ENCODE measurements around the gene ORM2. TPM values are rescaled to one million over a fixed set of nuclear protein-coding genes. Genes with fewer than 3 reads are reported as not detected.

ORM2 gene
- total RNA-seq, 1 donor from 2014 or later = 0.64 TPM

GRCh38 chr9:114371973-114372917 lies 42.6 kb downstream of the ORM2 start:
- peak in 1 of 2 donors; percentile 20 for DNase-seq (ENCODE audit: low spot score in 2 of 2)
- H3K36me3 ChIP-seq = peaks cover 33 to 75% of the 10 kb centered on the region in 2 donors
- no peaks in the 10 kb centered on the region for H3K27me3 ChIP-seq
- H3K4me3 ChIP-seq = no peak overlapping the region
- TF ChIP-seq CTCF (IDR thresholded peaks at IDR 0.05) = no peak
- peak overlapping the region; percentile 72 to 75 for H3K27ac ChIP-seq
- no peaks in the 10 kb centered on the region for H3K9me3 ChIP-seq
- H3K4me1 ChIP-seq = peaks cover 0 to 24% of the 10 kb centered on the region in 2 donors
- intact Hi-C loops (cut with DNase I) = no loop called here

DNA sequence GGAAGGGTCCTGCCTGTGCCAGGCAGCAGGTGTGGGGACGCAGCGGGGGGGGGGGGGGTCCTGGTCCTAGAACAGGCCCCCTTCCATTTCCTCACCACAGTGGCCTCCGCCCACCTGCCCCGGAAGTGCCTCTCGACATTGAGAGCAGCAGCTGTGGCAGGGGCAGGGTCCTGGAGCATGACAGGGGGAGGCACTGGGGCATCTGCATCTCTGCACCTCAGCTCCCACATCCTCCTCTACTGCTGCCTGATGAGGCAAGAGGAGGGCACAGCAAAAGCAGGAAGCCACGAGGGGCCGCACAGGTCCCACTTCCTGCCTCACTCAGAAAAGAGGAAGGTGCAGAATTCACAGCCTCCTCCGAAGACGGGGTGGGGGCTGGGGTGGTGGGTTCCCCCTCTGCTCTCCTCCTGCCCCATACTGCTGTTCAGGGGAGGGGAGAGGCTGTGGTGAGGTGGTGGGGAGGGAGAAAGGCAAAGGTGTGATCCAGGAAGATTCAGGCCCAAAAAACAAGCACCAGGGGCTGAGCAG lies 43.3 kb downstream of the ORM2 start:
- Histone ChIP-seq H3K27me3 (no peaks in the 10 kb centered on the region), H3K4me3 (no peak overlapping the region), H3K4me1 (peaks cover 0 to 24% of the 10 kb centered on the region in 2 donors), H3K36me3 (peaks cover 34 to 69% of the 10 kb centered on the region in 2 donors), H3K9me3 (no peaks in the 10 kb centered on the region), H3K27ac (peak overlapping the region; percentile 72 to 75)
- peak; percentile 74 to 84 for DNase-seq (ENCODE audit: low spot score in 2 of 2)
- TF ChIP-seq CTCF (IDR thresholded peaks at IDR 0.05) = no peak
- intact Hi-C loops (cut with DNase I) = no loop called here

DNA sequence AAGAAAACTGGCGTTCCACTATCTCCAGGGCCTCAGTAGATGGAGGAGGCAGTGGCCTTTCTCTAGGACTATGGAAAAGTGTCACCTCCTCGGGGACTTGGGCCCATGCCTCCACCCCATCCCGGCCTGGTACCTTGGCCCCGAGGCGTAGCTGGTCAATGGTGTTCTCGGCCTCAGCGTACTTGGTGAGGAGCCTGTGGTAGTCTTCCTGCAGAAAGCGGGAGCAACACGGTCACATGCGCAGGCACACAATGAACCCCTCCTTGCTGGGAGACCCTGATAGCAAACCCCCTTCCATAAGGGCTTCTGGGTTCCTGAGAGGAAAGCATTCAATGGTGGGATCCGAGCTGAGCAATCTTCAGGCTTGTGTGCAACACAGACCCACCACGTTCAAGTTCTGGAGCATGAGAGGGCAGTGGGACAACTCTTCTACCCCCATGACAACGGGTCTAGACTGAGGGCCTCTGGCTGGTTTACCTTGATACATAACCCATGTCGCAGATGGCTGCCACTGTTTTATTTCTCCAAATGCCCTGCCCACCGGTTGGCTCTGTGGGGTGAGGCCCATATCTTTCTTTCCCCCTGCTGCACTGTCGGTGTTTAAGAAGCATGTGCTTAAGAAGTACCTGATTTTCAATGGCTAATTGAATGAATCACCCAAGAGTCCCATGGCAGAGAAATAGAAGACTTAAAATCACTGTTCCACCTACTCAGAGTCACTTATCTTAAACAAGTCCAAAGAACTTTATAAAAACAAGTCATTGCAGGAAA lies 44.5 kb downstream of the ORM2 start:
- no peaks in the 10 kb centered on the region for H3K9me3 ChIP-seq
- DNase-seq (ENCODE audit: low spot score in 2 of 2) = no peak
- H3K36me3 ChIP-seq = peaks cover 32 to 65% of the 10 kb centered on the region in 2 donors
- H3K27ac ChIP-seq = no peak overlapping the region
- H3K27me3 ChIP-seq = no peaks in the 10 kb centered on the region
- peaks cover 0 to 26% of the 10 kb centered on the region in 2 donors for H3K4me1 ChIP-seq
- no peak for TF ChIP-seq CTCF (IDR thresholded peaks at IDR 0.05)
- no peak overlapping the region for H3K4me3 ChIP-seq
- intact Hi-C loops (cut with DNase I) = no loop called here

GRCh38 chr9:114374936-114375335 lies 45.3 kb downstream of the ORM2 start:
- H3K4me1 ChIP-seq = peaks cover 0 to 33% of the 10 kb centered on the region in 2 donors
- peaks cover 40 to 70% of the 10 kb centered on the region in 2 donors for H3K36me3 ChIP-seq
- no peak for TF ChIP-seq CTCF (IDR thresholded peaks at IDR 0.05)
- no peak overlapping the region for H3K27ac ChIP-seq
- no peak overlapping the region for H3K4me3 ChIP-seq
- H3K27me3 ChIP-seq = no peaks in the 10 kb centered on the region
- no peak for DNase-seq (ENCODE audit: low spot score in 2 of 2)
- no peaks in the 10 kb centered on the region for H3K9me3 ChIP-seq
- intact Hi-C loops (cut with DNase I) = no loop called here

DNA sequence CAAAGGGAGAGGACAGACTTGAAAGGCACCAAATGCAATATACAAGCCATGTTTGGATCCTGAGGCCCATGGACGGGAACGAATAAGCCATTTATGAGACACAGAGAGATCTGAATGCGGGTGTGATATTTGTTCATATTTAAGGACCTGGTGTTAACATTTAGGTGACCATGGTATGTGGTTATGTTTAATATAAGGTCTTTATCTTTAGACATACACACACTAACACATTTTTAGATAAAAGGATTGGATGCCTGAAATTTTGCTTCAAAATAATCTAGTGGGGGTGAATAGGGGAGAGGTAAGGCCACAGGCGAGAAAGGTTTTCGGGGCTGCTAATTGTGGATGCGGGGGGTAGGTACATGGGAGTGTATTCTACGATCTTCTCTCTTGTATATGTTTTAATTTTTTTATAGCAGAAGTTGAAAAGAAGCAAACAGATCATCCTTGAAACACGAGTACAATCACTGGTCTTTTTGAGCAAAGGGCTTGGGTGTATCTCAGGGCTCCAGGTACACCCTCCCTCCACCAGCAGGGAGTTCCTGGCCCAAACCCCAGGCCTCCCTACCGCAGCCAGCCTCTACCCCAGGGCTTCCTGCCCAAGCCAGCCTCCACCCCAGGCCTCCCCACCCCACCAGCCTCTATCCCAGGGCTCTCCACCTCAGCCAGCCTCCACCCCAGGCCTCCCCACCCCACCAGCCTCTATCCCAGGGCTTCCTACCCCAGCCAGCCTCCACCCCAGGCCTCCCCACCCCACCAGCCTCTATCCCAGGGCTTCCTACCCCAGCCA lies 45.9 kb downstream of the ORM2 start:
- Histone ChIP-seq H3K4me3 (no peak overlapping the region), H3K27ac (no peak overlapping the region), H3K4me1 (peaks cover 0 to 37% of the 10 kb centered on the region in 2 donors), H3K36me3 (peaks cover 44 to 70% of the 10 kb centered on the region in 2 donors), H3K27me3 (no peaks in the 10 kb centered on the region), H3K9me3 (no peaks in the 10 kb centered on the region)
- TF ChIP-seq CTCF (IDR thresholded peaks at IDR 0.05) = no peak
- intact Hi-C loops (cut with DNase I) = no loop called here
- DNase-seq (ENCODE audit: low spot score in 2 of 2) = no peak

Measured in ascending aorta (tissue), 2 donors.